C4-2B (cell line): Measurements from ENCODE around the gene LETM1.

ENCODE experiments used
- ZFX ChIP-seq: fragments of 450-650 bp; IDR thresholded peaks from 2 replicates; pipeline ENCODE4 v1.6.1; 2017
- TF ChIP-seq, protein P1 (sequence below): fragments of 450-650 bp; conservative IDR thresholded peaks from 2 replicates; pipeline ENCODE4 v1.5.1; 2017; ENCODE audit warnings: mild to moderate bottlenecking

- TF ChIP-seq, protein P1, sequence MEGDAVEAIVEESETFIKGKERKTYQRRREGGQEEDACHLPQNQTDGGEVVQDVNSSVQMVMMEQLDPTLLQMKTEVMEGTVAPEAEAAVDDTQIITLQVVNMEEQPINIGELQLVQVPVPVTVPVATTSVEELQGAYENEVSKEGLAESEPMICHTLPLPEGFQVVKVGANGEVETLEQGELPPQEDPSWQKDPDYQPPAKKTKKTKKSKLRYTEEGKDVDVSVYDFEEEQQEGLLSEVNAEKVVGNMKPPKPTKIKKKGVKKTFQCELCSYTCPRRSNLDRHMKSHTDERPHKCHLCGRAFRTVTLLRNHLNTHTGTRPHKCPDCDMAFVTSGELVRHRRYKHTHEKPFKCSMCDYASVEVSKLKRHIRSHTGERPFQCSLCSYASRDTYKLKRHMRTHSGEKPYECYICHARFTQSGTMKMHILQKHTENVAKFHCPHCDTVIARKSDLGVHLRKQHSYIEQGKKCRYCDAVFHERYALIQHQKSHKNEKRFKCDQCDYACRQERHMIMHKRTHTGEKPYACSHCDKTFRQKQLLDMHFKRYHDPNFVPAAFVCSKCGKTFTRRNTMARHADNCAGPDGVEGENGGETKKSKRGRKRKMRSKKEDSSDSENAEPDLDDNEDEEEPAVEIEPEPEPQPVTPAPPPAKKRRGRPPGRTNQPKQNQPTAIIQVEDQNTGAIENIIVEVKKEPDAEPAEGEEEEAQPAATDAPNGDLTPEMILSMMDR = no peak
- TF ChIP-seq ZFX = no peak
These were observed 2.0 kb upstream of the LETM1 start for GRCh38 chr4:1857931-1858330.
